ENCODE measurements around the gene PIEZO2. TPM values are rescaled to one million over a fixed set of nuclear protein-coding genes. Genes with fewer than 3 reads are reported as not detected.

The PIEZO2 gene
- total RNA-seq, 1 experiment from 2014 or later: 0.57 TPM

DNA sequence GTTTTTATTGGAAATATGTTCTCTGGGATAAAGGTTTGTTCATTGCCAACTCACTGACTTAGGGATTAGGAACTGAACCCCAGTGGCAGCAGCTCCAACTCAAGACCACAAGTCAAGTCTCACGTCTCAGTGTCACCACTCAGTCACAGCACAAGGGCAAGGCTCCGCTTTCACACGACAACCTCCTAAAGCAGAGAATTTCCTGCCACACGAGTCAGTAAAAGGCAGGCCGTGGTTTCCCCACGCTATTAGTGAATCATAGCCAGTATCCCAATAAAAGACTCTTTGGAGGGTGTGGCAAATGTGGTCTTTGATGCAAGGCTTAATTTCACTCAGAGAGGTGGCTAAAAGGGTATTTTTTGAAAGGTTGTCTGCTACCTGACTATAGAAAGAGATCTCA is 57.6 kb downstream of the PIEZO2 start:
- no peaks in the 10 kb centered on the region for H3K36me3 ChIP-seq (ENCODE audit: control insufficient read depth, insufficient read depth, low read length)
- ATAC-seq (no peak), DNase-seq (ENCODE audit: low read depth, low spot score) (no peak)
- intact Hi-C loops (cut with micrococcal nuclease; ENCODE audit: unreplicated experiment) (no loop called here), in situ Hi-C loops (cut with HindIII; ENCODE audit: low pct_unique_long_range_greater_than_20kb, low sequenced_read_pairs) (no loop called here)
- H3K27ac ChIP-seq (ENCODE audit: low read length): no peak overlapping the region
- no peaks in the 10 kb centered on the region for H3K4me1 ChIP-seq (ENCODE audit: control insufficient read depth, insufficient read depth, low read length)
- BruUV-seq (replicated peaks): no TSS peak
- no peaks in the 10 kb centered on the region for H3K27me3 ChIP-seq (ENCODE audit: control insufficient read depth, insufficient read depth, low read length)
- CTCF ChIA-PET: no interaction called here
- TF ChIP-seq POLR2AphosphoS5 (IDR thresholded peaks at IDR 0.05; ENCODE audit: low read depth, low read length) (no peak), SIN3A (IDR thresholded peaks at IDR 0.05; ENCODE audit: borderline replicate concordance, insufficient read depth, low read depth, low read length) (no peak), TCF7L2 (IDR thresholded peaks at IDR 0.05; ENCODE audit: low read depth, low read length) (no peak)
- TF ChIP-seq, protein P1, sequence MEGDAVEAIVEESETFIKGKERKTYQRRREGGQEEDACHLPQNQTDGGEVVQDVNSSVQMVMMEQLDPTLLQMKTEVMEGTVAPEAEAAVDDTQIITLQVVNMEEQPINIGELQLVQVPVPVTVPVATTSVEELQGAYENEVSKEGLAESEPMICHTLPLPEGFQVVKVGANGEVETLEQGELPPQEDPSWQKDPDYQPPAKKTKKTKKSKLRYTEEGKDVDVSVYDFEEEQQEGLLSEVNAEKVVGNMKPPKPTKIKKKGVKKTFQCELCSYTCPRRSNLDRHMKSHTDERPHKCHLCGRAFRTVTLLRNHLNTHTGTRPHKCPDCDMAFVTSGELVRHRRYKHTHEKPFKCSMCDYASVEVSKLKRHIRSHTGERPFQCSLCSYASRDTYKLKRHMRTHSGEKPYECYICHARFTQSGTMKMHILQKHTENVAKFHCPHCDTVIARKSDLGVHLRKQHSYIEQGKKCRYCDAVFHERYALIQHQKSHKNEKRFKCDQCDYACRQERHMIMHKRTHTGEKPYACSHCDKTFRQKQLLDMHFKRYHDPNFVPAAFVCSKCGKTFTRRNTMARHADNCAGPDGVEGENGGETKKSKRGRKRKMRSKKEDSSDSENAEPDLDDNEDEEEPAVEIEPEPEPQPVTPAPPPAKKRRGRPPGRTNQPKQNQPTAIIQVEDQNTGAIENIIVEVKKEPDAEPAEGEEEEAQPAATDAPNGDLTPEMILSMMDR (IDR thresholded peaks at IDR 0.05): no peak
- TF ChIP-seq, protein P2, sequence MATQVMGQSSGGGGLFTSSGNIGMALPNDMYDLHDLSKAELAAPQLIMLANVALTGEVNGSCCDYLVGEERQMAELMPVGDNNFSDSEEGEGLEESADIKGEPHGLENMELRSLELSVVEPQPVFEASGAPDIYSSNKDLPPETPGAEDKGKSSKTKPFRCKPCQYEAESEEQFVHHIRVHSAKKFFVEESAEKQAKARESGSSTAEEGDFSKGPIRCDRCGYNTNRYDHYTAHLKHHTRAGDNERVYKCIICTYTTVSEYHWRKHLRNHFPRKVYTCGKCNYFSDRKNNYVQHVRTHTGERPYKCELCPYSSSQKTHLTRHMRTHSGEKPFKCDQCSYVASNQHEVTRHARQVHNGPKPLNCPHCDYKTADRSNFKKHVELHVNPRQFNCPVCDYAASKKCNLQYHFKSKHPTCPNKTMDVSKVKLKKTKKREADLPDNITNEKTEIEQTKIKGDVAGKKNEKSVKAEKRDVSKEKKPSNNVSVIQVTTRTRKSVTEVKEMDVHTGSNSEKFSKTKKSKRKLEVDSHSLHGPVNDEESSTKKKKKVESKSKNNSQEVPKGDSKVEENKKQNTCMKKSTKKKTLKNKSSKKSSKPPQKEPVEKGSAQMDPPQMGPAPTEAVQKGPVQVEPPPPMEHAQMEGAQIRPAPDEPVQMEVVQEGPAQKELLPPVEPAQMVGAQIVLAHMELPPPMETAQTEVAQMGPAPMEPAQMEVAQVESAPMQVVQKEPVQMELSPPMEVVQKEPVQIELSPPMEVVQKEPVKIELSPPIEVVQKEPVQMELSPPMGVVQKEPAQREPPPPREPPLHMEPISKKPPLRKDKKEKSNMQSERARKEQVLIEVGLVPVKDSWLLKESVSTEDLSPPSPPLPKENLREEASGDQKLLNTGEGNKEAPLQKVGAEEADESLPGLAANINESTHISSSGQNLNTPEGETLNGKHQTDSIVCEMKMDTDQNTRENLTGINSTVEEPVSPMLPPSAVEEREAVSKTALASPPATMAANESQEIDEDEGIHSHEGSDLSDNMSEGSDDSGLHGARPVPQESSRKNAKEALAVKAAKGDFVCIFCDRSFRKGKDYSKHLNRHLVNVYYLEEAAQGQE (IDR thresholded peaks at IDR 0.05; ENCODE audit: insufficient read depth in 1 of 2, low read depth in 2 of 2, low read length in 1 of 2): no peak
- POLR2A ChIA-PET: no interaction called here
- H3K4me3 ChIP-seq (ENCODE audit: low read depth in 2 of 2, low read length in 2 of 2): no peak overlapping the region
- no peaks in the 10 kb centered on the region for H3K9me3 ChIP-seq (ENCODE audit: control insufficient read depth, insufficient read depth, low read depth, low read length)

DNA sequence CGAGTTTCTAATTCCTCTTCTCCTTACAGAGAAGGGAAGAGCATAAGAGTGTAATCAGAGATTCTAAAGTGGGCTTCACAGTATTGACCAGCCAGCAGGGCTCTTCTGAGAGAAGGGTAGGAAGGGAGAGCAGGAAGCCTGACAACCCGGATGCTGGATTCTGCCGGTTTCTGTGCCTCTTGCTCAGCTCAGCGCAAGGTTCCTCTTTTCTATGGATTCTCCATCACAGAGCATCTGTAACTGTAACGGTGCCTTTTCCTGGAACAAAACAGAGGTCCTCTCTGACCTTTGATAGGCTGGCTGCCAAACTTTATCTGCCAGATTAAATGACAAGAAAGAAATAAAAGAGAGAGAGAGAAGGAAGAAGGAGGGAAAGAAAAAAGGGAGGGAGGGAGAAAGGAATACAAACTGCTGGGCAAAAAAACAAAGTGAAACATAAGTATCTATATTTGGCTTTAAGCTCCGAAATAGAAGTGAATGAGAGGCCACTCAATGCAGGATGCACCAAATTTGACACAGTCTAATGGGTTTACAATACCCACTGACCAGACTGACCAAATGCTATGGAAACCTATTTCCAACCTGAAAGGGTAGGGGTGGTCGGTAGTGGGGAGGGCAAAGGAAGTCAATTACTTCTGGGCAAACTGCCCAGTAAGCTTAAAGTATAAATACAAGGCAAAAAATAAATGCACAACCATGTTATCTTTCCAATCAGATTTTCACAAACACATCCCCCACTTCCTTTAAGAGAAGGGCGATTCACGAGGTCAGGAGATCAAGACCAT is 59.2 kb downstream of the PIEZO2 start:
- ATAC-seq: no peak
- BruUV-seq (replicated peaks): no TSS peak
- H3K36me3 ChIP-seq (ENCODE audit: control insufficient read depth, insufficient read depth, low read length): no peaks in the 10 kb centered on the region
- POLR2A ChIA-PET: no interaction called here
- no peak overlapping the region for H3K4me3 ChIP-seq (ENCODE audit: low read depth in 2 of 2, low read length in 2 of 2)
- intact Hi-C loops (cut with micrococcal nuclease; ENCODE audit: unreplicated experiment) (no loop called here), in situ Hi-C loops (cut with HindIII; ENCODE audit: low pct_unique_long_range_greater_than_20kb, low sequenced_read_pairs) (no loop called here)
- TF ChIP-seq TCF7L2 (IDR thresholded peaks at IDR 0.05; ENCODE audit: low read depth, low read length) (no peak), SIN3A (IDR thresholded peaks at IDR 0.05; ENCODE audit: borderline replicate concordance, insufficient read depth, low read depth, low read length) (no peak), POLR2AphosphoS5 (IDR thresholded peaks at IDR 0.05; ENCODE audit: low read depth, low read length) (no peak)
- TF ChIP-seq, protein P1 (IDR thresholded peaks at IDR 0.05): no peak
- TF ChIP-seq, protein P2 (IDR thresholded peaks at IDR 0.05; ENCODE audit: insufficient read depth in 1 of 2, low read depth in 2 of 2, low read length in 1 of 2): no peak
- no peaks in the 10 kb centered on the region for H3K9me3 ChIP-seq (ENCODE audit: control insufficient read depth, insufficient read depth, low read depth, low read length)
- no peaks in the 10 kb centered on the region for H3K27me3 ChIP-seq (ENCODE audit: control insufficient read depth, insufficient read depth, low read length)
- H3K27ac ChIP-seq (ENCODE audit: low read length): no peak overlapping the region
- CTCF ChIA-PET: no interaction called here
- no peak for DNase-seq (ENCODE audit: low read depth, low spot score)
- no peaks in the 10 kb centered on the region for H3K4me1 ChIP-seq (ENCODE audit: control insufficient read depth, insufficient read depth, low read length)

Measured in Panc1 (cell line).